ENCODE measurements around the gene PIH1D1.
A peak's percentile ranks its signal among the peaks of the same experiment; 100 is the strongest.

DNA sequence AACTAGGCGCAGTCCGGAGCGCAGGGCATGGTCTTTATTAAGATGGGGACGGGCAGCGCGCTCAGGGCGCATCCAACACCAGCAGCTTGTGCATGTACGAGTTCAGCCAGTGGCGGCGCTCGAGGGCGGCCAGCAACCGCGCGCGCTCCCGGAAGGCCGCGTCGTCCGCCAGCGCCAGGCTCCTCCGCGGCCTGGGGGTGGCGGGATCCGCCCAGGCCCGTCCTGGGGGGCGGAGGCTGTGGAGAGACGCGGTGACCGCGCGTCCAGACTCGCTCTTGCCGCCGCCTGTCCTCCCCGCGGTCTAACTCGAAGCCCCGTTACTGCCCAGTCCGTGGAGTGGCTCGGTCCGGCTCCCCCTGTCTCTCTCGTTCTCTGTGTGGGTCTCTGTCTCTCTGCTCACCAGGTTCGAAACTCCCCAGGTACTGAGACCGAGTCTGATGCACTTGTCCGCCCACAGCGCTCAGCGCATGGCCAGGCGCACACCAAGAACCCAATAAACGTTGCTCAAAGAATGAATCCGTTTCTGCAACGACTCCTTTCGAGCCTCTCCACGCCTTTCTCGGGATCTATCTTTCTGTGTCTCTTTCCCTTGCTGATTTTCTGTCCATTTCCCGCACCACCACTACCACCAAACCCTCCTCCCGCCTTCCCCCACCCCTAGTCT is 29.1 kb downstream of the PIH1D1 start:
- TF ChIP-seq POLR2A (IDR thresholded peaks at IDR 0.05), result no peak
- TF ChIP-seq, protein P1, sequence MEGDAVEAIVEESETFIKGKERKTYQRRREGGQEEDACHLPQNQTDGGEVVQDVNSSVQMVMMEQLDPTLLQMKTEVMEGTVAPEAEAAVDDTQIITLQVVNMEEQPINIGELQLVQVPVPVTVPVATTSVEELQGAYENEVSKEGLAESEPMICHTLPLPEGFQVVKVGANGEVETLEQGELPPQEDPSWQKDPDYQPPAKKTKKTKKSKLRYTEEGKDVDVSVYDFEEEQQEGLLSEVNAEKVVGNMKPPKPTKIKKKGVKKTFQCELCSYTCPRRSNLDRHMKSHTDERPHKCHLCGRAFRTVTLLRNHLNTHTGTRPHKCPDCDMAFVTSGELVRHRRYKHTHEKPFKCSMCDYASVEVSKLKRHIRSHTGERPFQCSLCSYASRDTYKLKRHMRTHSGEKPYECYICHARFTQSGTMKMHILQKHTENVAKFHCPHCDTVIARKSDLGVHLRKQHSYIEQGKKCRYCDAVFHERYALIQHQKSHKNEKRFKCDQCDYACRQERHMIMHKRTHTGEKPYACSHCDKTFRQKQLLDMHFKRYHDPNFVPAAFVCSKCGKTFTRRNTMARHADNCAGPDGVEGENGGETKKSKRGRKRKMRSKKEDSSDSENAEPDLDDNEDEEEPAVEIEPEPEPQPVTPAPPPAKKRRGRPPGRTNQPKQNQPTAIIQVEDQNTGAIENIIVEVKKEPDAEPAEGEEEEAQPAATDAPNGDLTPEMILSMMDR (IDR thresholded peaks at IDR 0.05), result peak; percentile 21 to 27 (median 24)

All from right lobe of liver (tissue), 4 donors.